Prostate gland (tissue), 2 donors: ENCODE results near the gene SLC7A10. TPM values are rescaled to one million over a fixed set of nuclear protein-coding genes. Genes with fewer than 3 reads are reported as not detected.

Experiments
- DNase-seq: peaks from one replicate; pipeline ENCODE4 v3.0.0-alpha.2; 2019; ENCODE audit warnings: low spot score
- H3K27ac ChIP-seq, 2 donors: fragments of 200-600 bp; sonication (generic); 2 replicates each; pipeline ENCODE4 v1.5.1; 2017 to 2019
- H3K27me3 ChIP-seq: fragments of 200-600 bp; sonication (generic); replicated peaks from 2 replicates; pipeline ENCODE4 v1.5.1; 2019; ENCODE audit not compliant: insufficient read depth
- H3K36me3 ChIP-seq, 2 donors: fragments of 200-600 bp; sonication (generic); 1 replicate in 1 of 2; 2 replicates in 1 of 2; pipeline versions ENCODE4 v1.5.1 to v1.8.1; 2017 to 2019
- H3K4me1 ChIP-seq: fragments of 200-600 bp; sonication (generic); replicated peaks from 2 replicates; pipeline ENCODE4 v1.5.1; 2019
- H3K4me3 ChIP-seq, 2 donors: fragments of 200-600 bp; sonication (generic); 2 replicates each; pipeline ENCODE4 v1.5.1; 2017 to 2019
- H3K9me3 ChIP-seq: fragments of 200-600 bp; sonication (generic); 2 replicates; pipeline ENCODE4 v1.5.1; 2017
- CTCF ChIP-seq, 4 experiments: fragments of 200-600 bp in 2 of 4; fragments of 450-650 bp in 2 of 4; sonication (generic) in 2 of 4; IDR thresholded peaks; 1 replicate in 3 of 4; 2 replicates in 1 of 4; pipeline ENCODE4 v1.5.1; 2016 to 2019; ENCODE audit warnings: antibody characterized with exemption in 4 of 4, mild to moderate bottlenecking in 2 of 4, moderate library complexity in 2 of 4
- POLR2A ChIP-seq: fragments of 450-650 bp; IDR thresholded peaks from one replicate; pipeline ENCODE4 v1.6.1; 2016; ENCODE audit warnings: antibody characterized with exemption, mild to moderate bottlenecking
- POLR2AphosphoS5 ChIP-seq: sonication (generic); formaldehyde crosslinking; IDR thresholded peaks from one replicate; pipeline ENCODE4 v1.6.1; 2017; ENCODE audit warnings: antibody characterized with exemption
- WGBS: methylation state at CpG from one replicate; pipeline ENCODE4 v1.1.5; 2018; 5-methylcytosine and 5-hydroxymethylcytosine counted together
- intact Hi-C: fragments of 100-400 bp; cut with DNase I; formaldehyde crosslinking; loops from one replicate; pipeline ENCODE4 v1.14.2; 2022
- total RNA-seq, 2 donors: library from RNA; depleted of rRNA; stranded (reverse); fragments of >200 nt; gene quantifications; one replicate each; pipeline ENCODE4 v1.1.0, GENCODE V29; 2016

Gene SLC7A10
- total RNA-seq, 2 donors from 2014 or later = 3.5 TPM; not detected in 1

- no peak overlapping the region for H3K4me3 ChIP-seq
- TF ChIP-seq POLR2AphosphoS5 = no peak
- TF ChIP-seq CTCF (IDR thresholded peaks at IDR 0.05) = no peak
- DNase-seq = no peak
- WGBS = 93% methylated on average over 19 of the region's 19 CpGs
- intact Hi-C loops = no loop called here
- no peaks in the 10 kb centered on the region for H3K27me3 ChIP-seq
- H3K27ac ChIP-seq = no peak overlapping the region
- H3K36me3 ChIP-seq = no peaks in the 10 kb centered on the region
- no peaks in the 10 kb centered on the region for H3K9me3 ChIP-seq
- H3K4me1 ChIP-seq = no peaks in the 10 kb centered on the region
Measured at GRCh38 chr19:33215438-33216197, 10.0 kb downstream of the SLC7A10 start.

GRCh38 chr19:33214596-33214995 is 11.1 kb downstream of the SLC7A10 start:
- no peak for TF ChIP-seq POLR2AphosphoS5
- TF ChIP-seq POLR2A = no peak
- no peak for TF ChIP-seq CTCF (IDR thresholded peaks at IDR 0.05)
- Histone ChIP-seq H3K4me3 (no peak overlapping the region), H3K27ac (no peak overlapping the region), H3K36me3 (no peaks in the 10 kb centered on the region), H3K27me3 (no peaks in the 10 kb centered on the region), H3K4me1 (no peaks in the 10 kb centered on the region), H3K9me3 (no peaks in the 10 kb centered on the region)
- DNase-seq = no peak
- 56% methylated on average over 6 of the region's 6 CpGs for WGBS
- intact Hi-C loops = no loop called here

GRCh38 chr19:33212436-33213172 is 13.0 kb downstream of the SLC7A10 start:
- intact Hi-C loops = no loop called here
- TF ChIP-seq POLR2A = no peak
- TF ChIP-seq CTCF (IDR thresholded peaks at IDR 0.05) = no peak
- no peak for TF ChIP-seq POLR2AphosphoS5
- WGBS = 87% methylated on average over 27 of the region's 30 CpGs
- H3K36me3 ChIP-seq = no peaks in the 10 kb centered on the region
- H3K27ac ChIP-seq = no peak overlapping the region
- no peaks in the 10 kb centered on the region for H3K27me3 ChIP-seq
- no peaks in the 10 kb centered on the region for H3K4me1 ChIP-seq
- H3K4me3 ChIP-seq = no peak overlapping the region
- no peak for DNase-seq
- H3K9me3 ChIP-seq = no peaks in the 10 kb centered on the region

GRCh38 chr19:33211794-33212435 is 13.7 kb downstream of the SLC7A10 start:
- DNase-seq = no peak
- no peaks in the 10 kb centered on the region for H3K36me3 ChIP-seq
- intact Hi-C loops = no loop called here
- TF ChIP-seq POLR2AphosphoS5 (no peak), POLR2A (no peak), CTCF (IDR thresholded peaks at IDR 0.05) (no peak)
- H3K4me3 ChIP-seq = no peak overlapping the region
- H3K27me3 ChIP-seq = no peaks in the 10 kb centered on the region
- no peak overlapping the region for H3K27ac ChIP-seq
- 64% methylated on average over 11 of the region's 17 CpGs for WGBS
- H3K9me3 ChIP-seq = no peaks in the 10 kb centered on the region
- no peaks in the 10 kb centered on the region for H3K4me1 ChIP-seq
